GM19452 (cell line): ENCODE measurements around the gene ERH.
"Not testable (repeated sequence)": the region's sequence is repeated elsewhere in the genome, so short reads cannot be mapped to it uniquely, and the experiment has no call there.

Source experiments
- ATAC-seq: cut with Tn5 transposase; IDR thresholded peaks from one replicate; pipeline ENCODE4 v1.9.1; 2021; ENCODE audit not compliant: unreplicated experiment

The ERH gene

DNA sequence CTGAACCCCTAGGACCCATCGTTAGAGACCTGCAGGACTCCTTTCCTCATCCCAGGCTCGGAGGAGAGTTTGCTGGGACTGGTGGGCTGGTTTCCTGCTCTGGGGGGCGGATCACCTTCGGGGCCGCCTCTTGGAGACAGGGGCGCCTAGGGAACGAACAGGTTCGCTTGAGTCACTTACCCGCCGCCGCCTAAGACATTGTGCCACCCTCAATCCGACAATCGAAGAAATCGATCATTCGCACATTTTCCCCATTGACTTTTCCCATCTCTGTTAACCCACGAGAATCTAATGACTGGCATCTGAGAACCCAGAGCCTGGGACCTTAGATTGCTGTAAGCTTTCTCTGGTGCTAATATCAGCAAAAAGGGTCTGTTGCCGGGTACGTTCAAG, 715 bp upstream of the ERH start:
- ATAC-seq: peak; percentile 14

- ATAC-seq: no peak
Measured at GRCh38 chr14:69395929-69396328, 2.2 kb downstream of the ERH start.

GRCh38 chr14:69392481-69392880, 5.6 kb downstream of the ERH start:
- no peak for ATAC-seq

GRCh38 chr14:69391400-69391799, 6.7 kb downstream of the ERH start:
- ATAC-seq: not testable (repeated sequence)

GRCh38 chr14:69387311-69387710, 10.8 kb downstream of the ERH start:
- no peak for ATAC-seq

- no peak for ATAC-seq
Measured at GRCh38 chr14:69378274-69378673, 19.8 kb downstream of the ERH start.

- ATAC-seq: no peak
Measured at GRCh38 chr14:69376439-69376838, 21.7 kb downstream of the ERH start.

GRCh38 chr14:69375722-69376121, 22.4 kb downstream of the ERH start:
- no peak for ATAC-seq

DNA sequence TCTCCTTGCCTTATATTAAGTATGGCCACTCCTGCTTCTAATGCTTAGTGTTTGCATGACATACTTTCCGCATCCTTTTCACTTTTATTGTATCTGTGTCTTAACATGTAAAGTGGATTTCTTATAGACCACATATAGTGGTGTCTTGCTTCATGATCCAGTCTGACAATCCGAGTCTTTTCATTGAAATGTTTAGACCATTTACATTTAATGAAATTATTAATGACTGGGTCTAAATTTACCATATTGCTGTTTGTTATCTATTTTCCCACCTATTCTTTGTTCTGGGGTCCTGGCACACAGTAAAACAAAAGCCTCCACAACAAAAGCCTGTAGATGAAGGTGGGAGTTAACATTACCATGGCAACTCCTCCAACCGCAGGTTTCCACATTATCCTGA, 22.9 kb downstream of the ERH start:
- ATAC-seq: no peak

DNA sequence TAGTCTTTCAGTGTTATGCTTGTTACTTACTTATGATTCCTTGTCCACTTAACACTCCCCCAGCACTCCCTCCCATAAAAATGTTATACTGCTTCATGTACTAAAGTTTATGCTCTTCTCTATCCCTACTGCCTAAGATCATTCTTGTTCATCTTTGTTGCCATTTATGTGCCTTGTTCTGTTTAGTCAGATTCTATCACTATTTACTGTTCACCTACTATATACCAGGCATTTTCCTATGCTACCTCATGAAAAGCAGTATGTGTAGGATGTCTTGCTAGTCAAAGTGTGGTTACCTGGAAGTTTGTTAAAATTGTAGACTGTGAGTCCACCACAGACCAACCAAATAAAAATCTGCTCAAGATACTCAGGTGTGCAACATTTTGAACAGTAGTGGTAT, 23.9 kb downstream of the ERH start:
- ATAC-seq: no peak

GRCh38 chr14:69373104-69373503, 25.0 kb downstream of the ERH start:
- ATAC-seq: no peak

DNA sequence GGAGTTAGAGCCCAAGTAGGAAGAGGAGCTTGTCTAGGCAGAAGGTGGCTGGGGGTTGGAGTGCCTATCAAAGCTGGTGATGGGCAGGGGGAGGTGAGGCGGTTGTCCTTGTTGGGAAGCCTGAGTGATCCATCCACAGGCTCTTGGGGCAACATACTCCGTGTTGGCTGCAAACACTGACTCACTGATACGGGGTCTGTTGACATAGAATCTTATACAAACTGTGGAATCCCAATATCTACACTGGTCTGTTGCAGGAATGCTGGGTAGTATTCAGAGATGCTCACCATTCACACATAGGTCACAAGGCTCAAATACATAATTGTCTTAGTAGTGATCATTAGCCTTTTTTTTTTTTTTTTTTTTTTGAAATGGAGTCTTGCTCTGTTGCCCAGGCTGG, 26.0 kb downstream of the ERH start:
- no peak for ATAC-seq

GRCh38 chr14:69370061-69370460, 28.0 kb downstream of the ERH start:
- ATAC-seq: no peak

DNA sequence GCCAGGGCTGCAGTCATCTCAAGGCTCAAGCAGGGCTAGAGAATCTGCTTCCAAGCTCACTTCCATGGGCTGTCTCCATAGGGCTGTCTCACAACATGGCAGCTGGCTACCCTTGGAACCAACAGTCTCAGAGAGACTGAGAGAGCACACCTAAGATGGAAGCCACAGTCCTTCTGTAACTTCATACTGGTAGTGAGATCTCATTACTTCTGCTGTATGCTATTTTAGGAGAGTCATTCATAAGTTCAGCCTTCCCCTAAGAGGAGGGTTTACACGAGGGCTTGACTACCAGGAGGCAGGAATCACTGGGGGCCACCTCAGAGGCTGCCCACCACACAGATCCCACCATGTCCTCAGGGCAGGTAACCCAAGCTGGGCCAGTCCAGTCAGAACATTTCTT, 29.7 kb downstream of the ERH start:
- no peak for ATAC-seq

DNA sequence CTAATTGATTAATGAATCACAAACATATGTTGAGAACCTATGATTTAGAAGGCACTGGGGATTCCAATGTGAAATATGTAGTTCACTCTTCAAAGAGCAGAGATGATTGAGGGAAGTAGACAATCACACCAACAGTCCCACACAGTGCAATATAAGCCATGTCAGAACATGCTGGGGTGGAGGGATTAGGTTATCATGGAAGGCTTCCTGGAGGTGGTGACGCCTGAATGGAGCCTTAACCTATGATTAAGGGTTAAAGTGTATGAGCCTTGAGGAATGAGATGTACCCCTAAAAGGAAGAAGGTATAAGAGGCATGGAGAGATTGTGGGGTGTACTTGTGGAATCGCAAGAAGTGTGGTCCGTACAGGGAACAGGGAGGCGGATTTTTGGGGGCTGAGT, 31.3 kb downstream of the ERH start:
- ATAC-seq: no peak

- no peak for ATAC-seq
Measured at GRCh38 chr14:69366069-69366468, 32.0 kb downstream of the ERH start.

DNA sequence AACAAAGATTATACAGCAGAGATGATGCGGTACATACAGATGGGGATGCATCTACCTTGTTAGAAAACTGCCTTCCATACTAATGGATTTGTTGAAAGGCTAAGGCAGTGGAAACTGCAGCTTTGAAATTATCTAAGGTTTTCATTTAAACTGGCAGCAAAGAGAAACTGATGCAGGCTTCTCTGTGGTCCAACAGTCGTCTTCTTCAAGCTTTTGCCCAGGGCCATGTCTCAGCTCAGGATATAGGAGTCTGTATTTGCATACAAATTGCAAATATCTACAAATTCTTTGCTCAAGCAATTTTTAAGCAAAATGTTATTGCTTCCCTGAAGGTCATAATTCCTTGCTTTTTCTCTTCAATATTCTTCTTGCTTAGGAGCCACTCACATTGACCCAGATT, 33.7 kb downstream of the ERH start:
- ATAC-seq: no peak

- ATAC-seq: no peak
Measured at GRCh38 chr14:69363964-69364363, 34.1 kb downstream of the ERH start.

DNA sequence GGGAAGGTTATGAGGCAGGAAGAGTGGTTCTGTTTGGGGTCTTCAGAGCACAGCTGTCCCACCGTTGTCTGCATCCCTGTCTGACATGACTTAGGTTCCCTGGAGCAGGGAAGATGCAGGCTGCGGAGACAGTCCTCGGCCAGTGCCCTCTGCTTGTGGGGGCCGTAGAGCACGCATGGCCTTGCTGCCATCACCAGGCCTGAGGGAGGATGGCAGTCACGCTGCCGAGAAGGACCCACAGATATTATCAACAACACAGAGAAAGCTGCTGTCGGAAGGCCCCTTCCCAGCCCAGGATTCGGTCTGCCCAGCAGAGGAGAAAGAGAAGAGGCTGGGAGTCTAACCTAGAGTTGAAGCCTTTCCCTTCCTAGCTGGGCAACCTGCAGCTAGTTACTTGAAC, 35.0 kb downstream of the ERH start:
- ATAC-seq: no peak

- ATAC-seq: no peak
Measured at GRCh38 chr14:69360438-69361108, 37.5 kb downstream of the ERH start.

DNA sequence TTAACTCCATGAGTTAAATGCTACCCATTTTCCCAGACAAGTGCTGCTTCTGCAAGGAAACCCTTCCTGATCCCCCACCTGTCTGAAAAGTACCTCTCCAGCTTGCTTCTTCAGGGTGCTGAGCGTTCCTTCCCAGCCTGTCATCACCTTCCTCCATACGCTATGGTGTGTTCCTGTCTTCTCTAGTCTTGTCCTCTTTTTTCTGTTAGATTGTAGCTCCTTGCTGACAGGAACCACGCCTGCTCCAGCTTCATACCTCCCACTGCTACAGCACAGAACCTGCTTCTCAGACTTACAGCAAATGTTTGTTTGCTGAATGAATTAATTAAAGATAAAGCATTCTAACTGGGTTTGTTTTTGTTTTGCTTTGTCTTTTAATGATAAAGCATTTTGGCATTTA, 39.1 kb downstream of the ERH start:
- ATAC-seq: no peak

GRCh38 chr14:69358233-69358963, 39.7 kb downstream of the ERH start:
- ATAC-seq: no peak
